Kidney capillary endothelial cell (primary cell): ENCODE results near the gene CSNK1A1.
"Not testable (repeated sequence)": the region's sequence is repeated elsewhere in the genome, so short reads cannot be mapped to it uniquely, and the experiment has no call there.

Experiments
- DNase-seq: peaks from one replicate; pipeline ENCODE4 v3.0.0-alpha.2; 2018; ENCODE audit warnings: low spot score

CSNK1A1 gene

DNA sequence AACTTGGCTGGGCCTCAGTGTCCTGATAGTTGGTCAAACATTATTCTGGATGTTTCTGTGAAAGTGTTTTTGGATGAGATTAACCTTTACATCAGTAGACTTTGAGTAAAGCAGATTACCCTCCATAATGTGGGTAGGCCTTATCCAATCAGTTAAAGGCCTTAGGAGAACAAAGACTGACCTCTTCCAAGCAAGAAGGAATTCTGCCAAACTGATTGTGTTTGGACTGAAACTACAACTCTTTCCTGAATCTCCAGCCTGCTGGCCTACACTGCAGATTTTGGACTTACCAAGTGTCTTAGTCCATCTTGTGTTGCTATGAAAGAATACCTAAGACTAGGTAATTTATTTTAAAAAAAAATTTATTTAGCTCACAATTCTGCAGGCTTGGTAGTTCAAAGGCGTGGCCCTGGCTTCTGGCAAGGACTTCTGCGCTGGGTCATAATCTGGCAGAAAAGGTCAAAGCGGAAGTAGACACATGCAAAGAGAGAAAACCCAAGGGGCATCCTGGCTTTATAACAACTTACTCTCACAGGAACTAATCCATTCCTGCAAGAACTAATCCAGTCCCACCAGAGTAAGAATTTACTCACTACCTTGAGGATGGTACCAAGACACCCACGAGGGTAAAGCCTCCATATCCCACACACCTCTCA, 21.5 kb upstream of the CSNK1A1 start:
- DNase-seq = no peak

DNA sequence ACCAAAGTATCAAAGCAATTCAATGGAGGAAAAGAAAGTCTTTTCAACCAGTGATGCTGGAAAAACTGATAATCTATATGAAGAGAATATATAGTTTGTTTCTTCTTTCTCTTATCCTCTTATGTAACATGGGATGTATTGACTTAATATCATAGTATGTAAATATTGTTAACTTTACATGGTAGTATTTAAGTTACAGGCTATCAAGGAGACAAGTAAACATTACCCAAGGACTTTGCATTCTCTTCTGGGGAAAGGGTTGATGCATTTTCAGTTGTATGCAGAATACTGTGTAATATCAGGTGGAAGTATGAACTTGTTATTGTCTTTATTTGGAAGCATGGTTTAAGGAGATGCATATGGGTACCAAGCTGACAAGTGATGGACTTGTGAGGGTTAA, 20.9 kb upstream of the CSNK1A1 start:
- no peak for DNase-seq

DNA sequence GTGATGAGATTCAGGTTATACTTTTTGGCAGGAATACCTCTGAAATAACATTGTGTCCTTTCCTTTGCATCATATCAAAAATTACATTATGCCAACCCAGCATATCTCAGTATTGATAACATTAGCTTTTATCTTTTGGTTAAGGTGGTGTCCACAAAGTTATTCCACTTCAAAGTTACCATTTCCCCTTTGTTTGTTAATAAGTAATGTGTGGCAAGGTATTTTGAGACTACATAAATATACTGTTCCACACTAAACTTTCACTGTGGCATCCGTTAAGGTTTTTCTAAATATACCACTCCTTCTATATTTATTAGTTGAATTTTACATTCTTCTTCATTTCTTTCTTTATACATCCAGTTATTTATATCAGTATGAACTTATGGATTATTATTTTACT, 16.0 kb upstream of the CSNK1A1 start:
- no peak for DNase-seq

DNA sequence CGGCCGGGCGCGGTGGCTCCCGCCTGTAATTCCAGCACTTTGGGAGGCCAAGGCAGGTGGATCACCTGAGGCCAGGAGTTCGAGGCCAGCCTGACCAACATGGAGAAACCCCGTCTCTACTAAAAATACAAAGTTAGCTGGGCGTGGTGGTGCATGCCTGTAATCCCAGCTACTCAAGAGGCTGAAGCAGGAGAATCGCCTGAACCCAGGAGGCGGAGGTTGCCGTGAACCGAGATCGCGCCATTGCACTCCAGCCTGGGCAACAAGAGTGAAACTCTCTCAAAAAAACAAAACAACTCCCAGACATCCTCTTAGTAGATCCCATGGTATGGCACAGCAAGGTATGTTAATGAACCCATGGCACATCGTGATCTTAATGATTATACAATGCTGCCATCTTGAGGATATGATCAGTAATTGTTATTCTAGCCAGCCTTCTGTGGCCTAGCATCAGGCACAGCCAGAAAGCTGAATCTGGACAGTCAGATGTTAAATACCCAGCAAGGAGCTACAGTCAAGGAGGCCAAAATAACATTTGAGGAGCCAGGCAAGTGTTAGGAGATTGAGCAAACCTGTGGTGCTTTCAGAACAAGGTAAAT, 13.4 kb upstream of the CSNK1A1 start:
- DNase-seq = peak; percentile 88

- peak; percentile 58 for DNase-seq
Observed at GRCh38 chr5:149563466-149563865, 12.2 kb upstream of the CSNK1A1 start.

DNA sequence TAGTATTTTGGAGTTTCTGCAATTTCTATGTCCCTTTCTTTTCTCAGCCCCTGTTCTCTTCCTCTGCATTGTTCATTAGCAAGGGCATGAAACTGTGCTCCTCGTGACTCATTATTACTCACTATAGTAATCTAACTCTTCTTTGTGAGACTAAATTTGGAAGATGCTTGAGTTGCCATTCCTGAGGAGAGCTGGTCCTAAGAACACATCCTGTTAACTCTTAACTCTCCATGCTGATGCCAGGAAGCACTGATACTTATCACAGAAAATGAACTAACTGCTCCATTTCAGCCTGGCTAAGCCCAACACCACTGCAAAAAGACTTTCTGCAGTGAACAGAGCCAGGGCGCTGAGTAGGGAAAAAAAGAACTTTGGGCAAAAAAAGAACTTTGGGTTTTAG, 10.6 kb upstream of the CSNK1A1 start:
- DNase-seq = peak; percentile 99

DNA sequence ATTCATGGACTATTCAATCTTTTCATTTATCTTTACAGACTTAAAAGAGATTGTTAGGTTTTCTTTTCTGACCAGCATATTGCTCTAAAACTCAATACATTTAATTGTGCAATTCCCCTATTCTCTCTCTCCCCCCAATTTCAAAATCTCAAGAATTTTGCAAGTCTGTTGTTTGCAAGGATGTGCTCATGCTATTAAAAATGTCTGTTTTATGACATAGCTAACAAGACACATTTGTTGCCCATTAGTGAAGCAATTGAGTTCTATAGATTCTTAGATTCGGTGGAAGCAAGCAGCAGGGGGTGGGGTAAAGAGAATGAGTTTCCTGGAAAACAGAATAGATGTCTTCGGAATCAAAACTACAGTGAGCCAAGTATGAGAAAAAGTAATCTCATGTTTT, 8.5 kb upstream of the CSNK1A1 start:
- DNase-seq = no peak

DNA sequence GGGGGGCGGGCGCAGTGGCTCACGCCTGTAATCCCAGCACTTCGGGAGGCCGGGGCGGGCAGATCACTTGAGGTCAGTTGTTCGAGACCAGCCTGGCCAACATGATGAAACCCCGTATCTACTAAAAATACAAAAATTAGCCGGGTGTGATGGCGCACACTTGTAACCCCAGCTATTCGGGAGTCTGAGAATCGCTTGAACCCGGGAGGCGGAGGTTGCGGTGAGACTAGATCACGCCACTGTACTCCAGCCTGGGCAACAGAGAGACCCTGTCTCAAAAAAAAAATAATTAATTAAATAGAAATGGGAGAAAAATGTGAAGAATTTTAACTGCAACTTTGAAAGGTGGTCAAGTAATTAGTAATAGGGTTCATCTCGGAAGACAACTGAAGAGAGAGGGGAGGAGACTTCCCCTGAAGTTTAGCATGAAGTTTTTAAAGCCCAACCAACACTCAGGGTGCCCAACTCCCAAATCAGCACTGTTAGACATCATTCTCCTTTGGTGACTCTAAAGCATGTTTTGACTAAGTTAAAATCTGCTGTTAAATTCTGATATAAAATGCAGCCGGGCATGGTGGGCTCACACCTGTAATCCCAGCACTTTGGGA, 1.4 kb upstream of the CSNK1A1 start:
- DNase-seq = no peak

GRCh38 chr5:149552038-149552494, 827 bp upstream of the CSNK1A1 start:
- DNase-seq = no peak

GRCh38 chr5:149550594-149551226, 529 bp downstream of the CSNK1A1 start:
- DNase-seq = no peak

GRCh38 chr5:149550268-149550583, 1.0 kb downstream of the CSNK1A1 start:
- peak; percentile 59 for DNase-seq

DNA sequence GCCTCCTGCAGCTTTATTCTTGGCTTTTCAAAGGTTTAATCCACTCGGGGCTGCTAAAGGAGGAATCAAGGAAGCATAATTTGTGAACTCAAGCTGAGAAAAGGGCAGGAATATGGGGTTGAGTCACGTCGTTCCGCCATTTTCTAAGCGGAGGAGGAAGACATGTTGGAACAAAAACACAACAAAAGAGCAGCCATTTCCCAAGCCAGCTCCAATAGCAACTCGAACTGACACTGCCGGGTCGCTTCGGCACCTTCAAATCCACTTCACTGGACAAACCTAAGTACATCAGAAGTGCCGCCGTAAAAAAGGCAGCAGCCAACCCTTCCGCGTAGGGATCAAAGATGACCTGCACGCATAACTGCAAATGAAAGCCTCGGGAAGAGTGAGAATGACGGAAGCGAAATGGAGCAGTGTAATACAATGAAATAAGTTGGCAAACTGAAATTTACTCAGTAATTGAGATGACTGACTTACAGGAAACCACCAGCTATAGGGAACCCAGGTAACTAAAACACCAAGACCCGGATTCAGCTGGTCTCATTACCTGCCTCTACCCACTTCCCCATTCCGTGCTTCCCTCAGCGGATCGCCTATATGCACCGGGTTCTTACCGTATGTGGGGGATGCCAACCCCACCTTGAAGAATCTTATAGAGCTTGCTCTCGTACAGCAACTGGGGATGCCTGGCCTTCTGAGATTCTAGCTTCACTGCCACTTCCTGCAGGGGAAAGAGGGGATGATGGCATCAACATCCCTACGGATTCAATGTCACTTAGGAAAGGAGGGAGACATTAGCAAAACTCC, 1.6 kb downstream of the CSNK1A1 start:
- DNase-seq = peak; percentile 58

DNA sequence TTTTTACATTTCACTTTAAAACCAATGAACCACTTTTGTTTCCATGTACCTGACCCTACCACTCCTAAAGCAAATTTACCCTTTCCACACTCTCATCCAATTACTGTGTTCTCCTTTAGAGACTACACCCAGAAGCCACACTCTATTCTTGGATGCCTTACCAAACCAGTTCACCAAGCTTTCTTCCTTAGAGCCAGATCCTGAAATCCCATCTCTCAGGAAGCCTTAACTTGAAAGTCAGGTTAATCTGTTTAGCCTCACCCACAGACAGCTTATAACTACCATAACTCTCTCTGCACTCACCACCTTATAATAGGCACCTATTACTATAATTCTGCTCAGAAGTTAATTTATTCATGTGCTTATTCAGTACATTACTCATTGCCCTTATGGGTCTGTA, 4.3 kb downstream of the CSNK1A1 start:
- DNase-seq = no peak

DNA sequence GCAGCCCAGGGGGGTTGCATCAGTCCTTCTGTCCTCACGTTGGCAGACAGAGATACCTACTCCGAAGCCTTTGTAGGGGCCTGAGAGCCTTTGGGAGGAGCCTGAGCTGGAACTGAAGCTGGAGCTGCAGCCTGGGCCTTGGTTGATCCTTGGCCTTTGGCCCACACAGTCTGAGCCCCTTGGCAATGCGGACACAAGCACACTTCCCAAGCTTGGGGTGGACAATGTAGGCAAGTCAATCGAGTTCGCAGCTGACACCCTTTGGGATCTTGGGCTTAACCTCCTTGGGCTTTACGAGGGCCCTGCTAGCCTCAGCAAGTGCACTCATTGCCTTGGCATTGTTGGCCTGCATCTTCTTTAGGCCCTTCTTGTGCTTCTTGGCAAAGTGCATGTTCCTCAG, 5.9 kb downstream of the CSNK1A1 start:
- no peak for DNase-seq

DNA sequence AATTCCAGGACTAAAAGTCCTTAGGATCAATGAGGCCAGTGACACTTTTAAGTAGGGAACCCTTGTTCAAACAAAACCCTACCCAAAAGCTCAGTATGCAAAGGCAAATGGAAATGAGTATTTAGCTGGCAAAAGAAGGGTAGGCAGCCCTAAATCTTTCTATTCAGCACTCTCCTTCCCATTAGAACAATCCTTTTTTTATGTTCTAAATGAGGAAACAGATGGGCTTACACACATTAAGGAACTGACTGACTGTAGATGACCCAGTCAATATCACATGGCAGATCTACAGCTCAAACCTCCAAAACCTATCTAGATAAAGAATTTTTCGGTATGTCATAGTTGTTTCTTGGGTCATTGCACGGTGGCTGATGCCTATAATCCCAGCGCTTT, 7.2 kb downstream of the CSNK1A1 start:
- no peak for DNase-seq

- no peak for DNase-seq
Observed at GRCh38 chr5:149543361-149544027, 7.7 kb downstream of the CSNK1A1 start.

GRCh38 chr5:149541893-149542292, 9.3 kb downstream of the CSNK1A1 start:
- DNase-seq = no peak

DNA sequence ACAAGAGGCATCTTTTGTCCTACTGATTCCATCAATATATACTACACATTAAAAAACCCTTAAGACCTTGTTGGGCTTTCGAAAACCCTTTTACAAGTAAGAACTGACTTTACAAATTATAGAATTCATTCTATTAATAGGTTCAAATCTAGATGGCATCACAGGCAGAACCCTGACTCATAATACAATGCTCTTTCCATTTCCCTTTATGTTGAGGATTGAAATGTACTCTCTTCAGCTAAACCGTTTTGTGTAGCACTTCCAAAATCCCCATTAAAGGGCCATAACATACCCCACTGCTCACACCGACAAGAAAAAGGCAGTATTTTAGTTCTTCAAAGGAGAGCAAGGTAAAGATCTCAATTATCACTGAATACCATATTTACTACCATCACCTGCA, 11.2 kb downstream of the CSNK1A1 start:
- no peak for DNase-seq

GRCh38 chr5:149537374-149537975, 13.8 kb downstream of the CSNK1A1 start:
- no peak for DNase-seq

DNA sequence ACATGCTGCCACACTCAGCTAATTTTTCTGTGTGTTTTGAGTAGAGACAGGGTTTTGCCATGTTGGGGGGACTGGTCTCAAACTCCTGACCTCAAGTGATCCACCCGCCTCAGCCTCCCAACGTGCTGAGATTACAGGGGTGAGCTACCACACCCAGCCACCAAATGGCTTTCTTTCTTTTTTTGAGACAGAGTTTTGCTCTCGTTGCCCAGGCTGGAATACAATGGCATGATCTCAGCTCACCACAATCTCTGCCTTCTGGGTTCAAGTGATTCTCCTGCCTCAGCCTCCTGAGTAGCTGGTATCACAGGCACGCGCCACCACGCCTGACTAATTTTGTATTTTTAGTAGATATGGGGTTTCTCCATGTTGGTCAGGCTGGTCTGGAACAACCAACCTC, 15.5 kb downstream of the CSNK1A1 start:
- not testable (repeated sequence) for DNase-seq

- DNase-seq = no peak
Observed at GRCh38 chr5:149532413-149532812, 18.8 kb downstream of the CSNK1A1 start.

DNA sequence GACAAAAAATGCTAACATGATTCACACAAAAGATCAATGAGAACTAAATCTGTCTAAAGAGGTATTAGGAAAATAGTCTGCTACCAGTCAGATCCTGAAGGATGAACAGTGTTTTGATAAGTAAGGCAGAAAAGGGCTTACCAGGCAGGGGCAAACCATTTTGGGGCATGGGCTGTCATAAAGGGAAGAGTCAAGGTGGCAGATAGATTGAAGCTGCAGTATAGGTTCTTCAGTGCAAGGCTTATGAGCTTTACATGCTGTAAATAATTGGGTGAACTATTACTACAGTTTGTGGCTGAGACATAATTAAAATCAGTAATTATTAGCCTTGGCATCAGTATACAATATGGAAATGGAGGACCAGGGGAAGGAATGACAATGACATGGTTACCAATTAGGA, 21.8 kb downstream of the CSNK1A1 start:
- no peak for DNase-seq
